ENCODE measurements around the gene TBC1D10B.

GRCh38 chr16:30369938-30370455, 297 bp downstream of the TBC1D10B start:
- no peak for TF ChIP-seq CTCF (conservative IDR thresholded peaks at IDR 0.05)
- peak; percentile 74 for TF ChIP-seq ZFX (IDR thresholded peaks at IDR 0.05)

Measured in C4-2B (cell line).